HEK293 (cell line): ENCODE data around the gene BICC1.

Experiments
- ATF2 ChIP-seq: fragments of 450-650 bp; formaldehyde crosslinking; IDR thresholded peaks from 2 replicates; pipeline ENCODE4 v1.5.1; 2016; ENCODE audit warnings: missing biosample characterization, missing genetic modification characterization, low read depth
- CTCF ChIP-seq: fragments of 450-650 bp; formaldehyde crosslinking; IDR thresholded peaks from 2 replicates; pipeline ENCODE4 v1.5.1; 2016; ENCODE audit warnings: missing biosample characterization, missing genetic modification characterization
- FEZF1 ChIP-seq: fragments of 450-650 bp; formaldehyde crosslinking; IDR thresholded peaks from 2 replicates; pipeline ENCODE4 v1.5.1; 2016; ENCODE audit warnings: missing biosample characterization, missing genetic modification characterization
- ZBTB26 ChIP-seq: fragments of 450-650 bp; formaldehyde crosslinking; optimal IDR thresholded peaks from 2 replicates; pipeline ENCODE3; 2016; ENCODE audit warnings: missing biosample characterization, mild to moderate bottlenecking, missing genetic modification characterization
- ZNF184 ChIP-seq: fragments of 450-650 bp; IDR thresholded peaks from 2 replicates; pipeline ENCODE4 v1.5.1; 2018; ENCODE audit warnings: missing biosample characterization, mild to moderate bottlenecking, missing genetic modification characterization
- ZNF23 ChIP-seq: fragments of 450-650 bp; formaldehyde crosslinking; IDR thresholded peaks from 2 replicates; pipeline ENCODE4 v1.5.1; 2016; ENCODE audit warnings: missing biosample characterization, missing genetic modification characterization, borderline replicate concordance
- ZNF394 ChIP-seq: fragments of 450-650 bp; formaldehyde crosslinking; IDR thresholded peaks from 2 replicates; pipeline ENCODE4 v1.5.1; 2016; ENCODE audit warnings: missing biosample characterization, missing genetic modification characterization, mild to moderate bottlenecking, moderate library complexity, borderline replicate concordance
- ZNF473 ChIP-seq: fragments of 450-650 bp; formaldehyde crosslinking; IDR thresholded peaks from 2 replicates; pipeline ENCODE4 v1.5.1; 2017; ENCODE audit warnings: missing biosample characterization, missing genetic modification characterization
- ZNF510 ChIP-seq: fragments of 450-650 bp; formaldehyde crosslinking; IDR thresholded peaks from 2 replicates; pipeline ENCODE4 v1.5.1; 2018; ENCODE audit warnings: mild to moderate bottlenecking, missing genetic modification characterization, missing biosample characterization; ENCODE audit not compliant: insufficient replicate concordance

GRCh38 chr10:58481569-58482109 lies 31.0 kb upstream of the BICC1 start:
- TF ChIP-seq FEZF1 (tag by site-specific recombination): no peak
- no peak for TF ChIP-seq CTCF (tag by site-specific recombination)
- no peak for TF ChIP-seq ZNF394 (tag by site-specific recombination)
- no peak for TF ChIP-seq ZBTB26
- no peak for TF ChIP-seq ZNF473 (tag by site-specific recombination)
- no peak for TF ChIP-seq ATF2 (tag by site-specific recombination)
- TF ChIP-seq ZNF510 (tag by site-specific recombination): no peak
- TF ChIP-seq ZNF184: no peak
- TF ChIP-seq ZNF23 (tag by site-specific recombination): no peak
